Kidney epithelial cell (primary cell): Measurements from ENCODE around the gene F5. TPM values are rescaled to one million over a fixed set of nuclear protein-coding genes. Genes with fewer than 3 reads are reported as not detected.

Source experiments
- DNase-seq: peaks from one replicate; pipeline ENCODE4 v3.0.0-alpha.2; 2010; ENCODE audit warnings: low read depth
- H3K27me3 ChIP-seq: 2 replicates; pipeline ENCODE4 v1.6.0; 2011; ENCODE audit warnings: low read length; ENCODE audit not compliant: control insufficient read depth, insufficient read depth
- H3K36me3 ChIP-seq: 2 replicates; pipeline ENCODE4 v1.5.1; 2011; ENCODE audit warnings: low read length; ENCODE audit not compliant: control insufficient read depth, insufficient read depth
- H3K4me3 ChIP-seq: 2 replicates; pipeline ENCODE4 v1.5.1; 2011; ENCODE audit warnings: low read depth, mild to moderate bottlenecking, control low read depth, low read length
- total RNA-seq: library from RNA; depleted of rRNA; stranded (reverse); fragments of >200 nt; gene quantifications from 2 replicates; pipeline ENCODE4 v1.2.3, GENCODE V29; 2015
- TF ChIP-seq, protein P1 (sequence below): IDR thresholded peaks from 2 replicates; pipeline ENCODE4 v1.5.1; 2011; ENCODE audit warnings: mild to moderate bottlenecking, moderate library complexity, low read length, control low read depth, inconsistent platforms; ENCODE audit not compliant: insufficient read depth, poor library complexity, severe bottlenecking

F5 gene
- total RNA-seq, 1 donor from 2014 or later: not detected

DNA sequence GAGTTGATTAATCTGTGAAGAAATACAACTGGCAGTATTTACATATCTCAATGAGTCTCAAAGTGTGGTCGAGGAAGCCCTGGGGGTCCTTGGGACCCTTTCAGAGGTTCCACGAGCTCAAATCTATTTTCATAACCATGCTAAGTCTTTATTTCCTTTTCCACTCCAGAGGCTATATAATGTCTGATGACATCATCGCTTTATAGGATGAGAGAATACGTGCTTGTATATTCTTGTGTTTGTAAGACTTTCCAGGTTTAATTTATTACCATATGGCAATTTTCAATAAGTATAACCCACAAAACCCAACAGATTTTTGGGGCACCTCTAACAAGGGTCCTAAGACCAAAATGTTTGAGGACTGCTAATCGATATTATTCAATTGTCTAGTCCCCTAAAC is 99.1 kb downstream of the F5 start:
- no peaks in the 10 kb centered on the region for H3K36me3 ChIP-seq
- no peak overlapping the region for H3K4me3 ChIP-seq
- DNase-seq: no peak
- no peaks in the 10 kb centered on the region for H3K27me3 ChIP-seq
- TF ChIP-seq, protein P1, sequence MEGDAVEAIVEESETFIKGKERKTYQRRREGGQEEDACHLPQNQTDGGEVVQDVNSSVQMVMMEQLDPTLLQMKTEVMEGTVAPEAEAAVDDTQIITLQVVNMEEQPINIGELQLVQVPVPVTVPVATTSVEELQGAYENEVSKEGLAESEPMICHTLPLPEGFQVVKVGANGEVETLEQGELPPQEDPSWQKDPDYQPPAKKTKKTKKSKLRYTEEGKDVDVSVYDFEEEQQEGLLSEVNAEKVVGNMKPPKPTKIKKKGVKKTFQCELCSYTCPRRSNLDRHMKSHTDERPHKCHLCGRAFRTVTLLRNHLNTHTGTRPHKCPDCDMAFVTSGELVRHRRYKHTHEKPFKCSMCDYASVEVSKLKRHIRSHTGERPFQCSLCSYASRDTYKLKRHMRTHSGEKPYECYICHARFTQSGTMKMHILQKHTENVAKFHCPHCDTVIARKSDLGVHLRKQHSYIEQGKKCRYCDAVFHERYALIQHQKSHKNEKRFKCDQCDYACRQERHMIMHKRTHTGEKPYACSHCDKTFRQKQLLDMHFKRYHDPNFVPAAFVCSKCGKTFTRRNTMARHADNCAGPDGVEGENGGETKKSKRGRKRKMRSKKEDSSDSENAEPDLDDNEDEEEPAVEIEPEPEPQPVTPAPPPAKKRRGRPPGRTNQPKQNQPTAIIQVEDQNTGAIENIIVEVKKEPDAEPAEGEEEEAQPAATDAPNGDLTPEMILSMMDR: no peak

DNA sequence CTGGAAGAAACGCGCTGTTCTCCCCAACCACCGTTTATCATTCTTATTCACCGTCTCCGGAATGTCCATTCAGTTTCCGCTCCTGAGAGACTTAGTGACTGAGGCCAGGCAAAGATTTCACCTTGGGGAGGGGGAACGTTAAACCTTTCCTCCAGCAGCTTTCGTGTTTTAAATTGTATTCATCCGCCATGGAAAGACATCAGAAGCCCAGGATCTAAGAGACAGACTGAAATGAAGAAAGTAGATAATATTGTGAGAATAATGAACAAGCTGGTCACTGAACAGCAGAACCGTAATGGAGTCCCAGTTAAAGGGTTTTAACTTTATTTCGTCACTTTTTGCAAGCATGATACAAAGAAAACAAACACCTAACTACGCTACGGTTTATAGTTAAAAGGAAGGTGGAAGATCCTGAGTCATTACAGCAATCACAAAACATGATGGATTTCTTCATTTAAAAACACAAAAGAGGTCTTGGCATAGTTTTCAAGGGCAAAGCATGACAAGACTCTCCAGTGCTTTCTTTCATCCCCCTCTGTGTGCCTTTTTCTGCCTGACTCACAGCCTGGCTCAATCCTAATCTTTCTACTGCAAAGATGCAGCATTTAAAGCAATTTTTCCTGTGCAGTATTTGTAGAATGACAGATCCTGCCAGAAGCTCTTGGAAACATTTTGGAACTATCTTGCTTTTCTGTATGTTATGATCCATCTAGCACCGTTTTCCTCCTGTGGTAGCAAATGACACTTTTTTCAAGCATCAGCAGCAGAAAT is 99.8 kb downstream of the F5 start:
- TF ChIP-seq, protein P1: no peak
- DNase-seq: no peak
- no peaks in the 10 kb centered on the region for H3K36me3 ChIP-seq
- peak overlapping the region; percentile 65 for H3K4me3 ChIP-seq
- H3K27me3 ChIP-seq: no peaks in the 10 kb centered on the region

DNA sequence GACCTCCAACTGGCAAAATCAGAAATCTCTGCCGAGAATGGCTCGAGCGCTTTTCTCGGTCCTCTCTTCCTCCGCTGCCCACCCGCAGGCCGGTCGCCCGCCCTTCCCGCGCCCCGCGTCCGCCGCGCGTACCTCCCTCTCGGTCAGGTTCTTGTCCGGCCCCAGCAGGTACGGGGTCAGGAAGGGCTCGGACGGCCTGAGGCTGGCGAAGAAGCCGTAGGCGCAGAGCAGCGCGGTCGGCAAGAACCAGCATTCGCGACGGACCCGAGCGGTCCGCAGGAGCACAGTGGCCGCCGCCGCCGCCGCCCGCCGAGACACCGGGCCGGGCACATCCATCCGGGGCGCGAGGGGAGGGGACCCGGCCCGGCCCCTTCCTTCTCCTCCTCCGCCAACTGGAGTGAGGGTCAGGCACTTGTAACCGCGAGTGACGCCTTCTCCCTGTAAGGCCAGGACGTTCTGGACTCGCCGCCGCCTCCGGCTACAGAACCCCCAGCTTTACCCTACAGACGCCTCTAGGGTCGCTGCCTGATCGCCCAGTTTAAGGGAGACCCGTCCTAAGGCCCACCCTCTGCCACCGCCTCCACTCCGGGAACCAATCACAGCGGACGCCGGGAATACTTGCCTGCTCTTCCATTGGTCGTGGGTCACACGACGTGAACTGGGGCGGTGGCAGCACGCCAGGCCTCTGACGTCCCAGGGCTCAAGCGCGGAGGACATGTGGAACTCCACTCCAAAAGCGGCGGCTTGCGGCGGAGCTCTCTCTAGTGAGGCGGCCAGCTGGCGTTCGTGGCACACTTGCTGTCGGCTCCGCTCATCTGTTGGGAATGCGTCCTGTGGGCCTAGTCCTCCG is 100.6 kb downstream of the F5 start, which contains the start of gene SLC19A2:
Gene SLC19A2, minus strand, starts transcription at position 514 of the 850 bp plus-strand sequence. Its CDS starts 178 bp downstream, at position 336.
- no peaks in the 10 kb centered on the region for H3K36me3 ChIP-seq
- H3K4me3 ChIP-seq: peak within 1 kb of the TSS; percentile 65
- DNase-seq: peak; percentile 94
- H3K27me3 ChIP-seq: no peaks in the 10 kb centered on the region
- TF ChIP-seq, protein P1: peak; percentile 22

DNA sequence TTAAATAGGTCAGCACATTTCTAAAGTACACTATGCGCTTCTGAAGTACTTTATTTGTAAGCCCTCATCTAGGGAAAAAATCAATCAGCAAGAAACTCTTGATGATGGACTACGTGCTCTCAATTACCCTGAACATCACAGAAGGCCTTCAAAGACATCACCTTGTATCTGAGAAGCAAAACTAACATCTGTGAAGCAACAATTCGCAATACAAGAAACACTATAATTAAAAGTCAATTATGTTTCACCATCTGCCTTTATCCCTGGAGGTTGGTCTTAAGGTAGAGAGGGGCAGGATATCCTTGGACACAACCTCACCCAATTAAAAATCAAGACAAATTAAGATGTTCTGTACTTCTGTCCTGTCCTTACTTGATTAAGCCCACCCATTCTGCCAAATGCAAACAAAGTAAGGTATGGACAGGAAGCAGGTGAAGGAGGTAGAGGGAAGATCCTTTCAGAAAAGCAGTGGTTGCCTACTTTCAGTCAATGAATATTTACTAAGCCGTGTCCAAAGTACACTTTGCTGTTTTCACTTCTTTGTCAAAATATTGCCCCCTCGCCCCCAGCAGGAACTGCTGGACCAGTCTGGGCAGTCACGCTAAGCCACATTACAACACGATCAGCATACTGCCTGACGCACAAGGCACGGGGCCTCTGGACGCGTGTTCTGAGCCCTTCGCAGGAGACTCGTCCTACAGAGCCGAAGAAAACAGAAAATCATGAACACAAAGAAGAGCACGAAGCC is 101.4 kb downstream of the F5 start:
- no peak for DNase-seq
- peak overlapping the region; percentile 65 for H3K4me3 ChIP-seq
- TF ChIP-seq, protein P1: no peak
- no peaks in the 10 kb centered on the region for H3K36me3 ChIP-seq
- H3K27me3 ChIP-seq: no peaks in the 10 kb centered on the region

DNA sequence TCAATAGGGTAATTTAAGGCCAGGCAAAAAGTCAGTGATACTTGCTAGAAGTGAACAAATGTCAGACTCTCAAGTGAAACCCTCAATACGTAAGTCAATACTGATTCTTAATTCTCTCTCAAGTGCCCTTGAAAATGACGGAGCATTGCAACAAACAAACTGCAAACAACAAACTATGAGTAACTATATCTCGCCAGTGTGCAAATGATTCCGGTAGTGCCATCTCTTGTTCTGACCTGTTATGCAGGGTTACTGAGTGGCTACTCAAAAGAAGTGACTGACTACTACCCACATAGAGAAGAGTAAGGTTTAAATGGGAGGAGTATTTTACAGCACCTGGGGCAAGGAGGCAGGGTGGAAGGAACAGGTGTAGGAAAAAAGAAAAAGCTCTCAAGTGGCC is 102.2 kb downstream of the F5 start:
- Histone ChIP-seq H3K4me3 (peak overlapping the region; percentile 10), H3K36me3 (no peaks in the 10 kb centered on the region), H3K27me3 (no peaks in the 10 kb centered on the region)
- TF ChIP-seq, protein P1: no peak
- no peak for DNase-seq
